GM19351 (cell line): ENCODE results near the gene KCNK5.

ENCODE experiments used
- ATAC-seq: cut with Tn5 transposase; IDR thresholded peaks from one replicate; pipeline ENCODE4 v1.9.1; 2021; ENCODE audit warnings: mild to moderate bottlenecking, moderate library complexity; ENCODE audit not compliant: unreplicated experiment

KCNK5 gene

DNA sequence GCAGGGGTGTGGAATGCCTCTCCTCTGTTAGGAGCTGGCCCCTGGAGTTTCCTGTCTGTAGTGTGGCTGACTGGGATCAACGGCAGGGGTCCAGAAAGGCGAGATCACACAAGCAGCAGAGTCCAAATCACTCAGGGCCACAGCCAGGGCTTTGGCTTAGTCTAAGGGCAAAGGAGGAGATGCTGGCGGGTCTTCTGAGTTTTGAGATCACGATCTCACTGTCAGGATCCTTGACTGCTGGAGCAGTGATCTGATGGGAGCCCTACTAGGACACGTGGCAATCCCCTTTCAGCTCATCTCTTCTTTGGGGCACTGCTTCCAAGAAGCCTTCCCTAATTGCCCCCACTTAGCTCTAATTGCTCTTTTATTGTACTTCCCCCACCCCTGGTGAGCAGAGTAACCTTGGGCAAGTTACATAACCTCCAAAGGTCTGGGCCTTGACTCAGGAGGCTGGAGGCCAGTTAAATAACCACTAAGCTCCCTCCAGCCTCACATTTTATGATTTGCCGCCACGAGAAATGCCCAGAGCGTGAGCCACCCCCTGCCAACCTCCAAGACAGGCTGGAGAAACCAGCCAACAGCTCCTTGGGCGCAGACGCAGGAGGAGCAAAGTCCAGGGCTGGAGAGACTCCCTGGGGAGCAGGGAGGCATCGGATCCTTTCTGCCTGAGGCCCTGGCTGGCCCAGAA lies 12.0 kb downstream of the KCNK5 start:
- no peak for ATAC-seq

DNA sequence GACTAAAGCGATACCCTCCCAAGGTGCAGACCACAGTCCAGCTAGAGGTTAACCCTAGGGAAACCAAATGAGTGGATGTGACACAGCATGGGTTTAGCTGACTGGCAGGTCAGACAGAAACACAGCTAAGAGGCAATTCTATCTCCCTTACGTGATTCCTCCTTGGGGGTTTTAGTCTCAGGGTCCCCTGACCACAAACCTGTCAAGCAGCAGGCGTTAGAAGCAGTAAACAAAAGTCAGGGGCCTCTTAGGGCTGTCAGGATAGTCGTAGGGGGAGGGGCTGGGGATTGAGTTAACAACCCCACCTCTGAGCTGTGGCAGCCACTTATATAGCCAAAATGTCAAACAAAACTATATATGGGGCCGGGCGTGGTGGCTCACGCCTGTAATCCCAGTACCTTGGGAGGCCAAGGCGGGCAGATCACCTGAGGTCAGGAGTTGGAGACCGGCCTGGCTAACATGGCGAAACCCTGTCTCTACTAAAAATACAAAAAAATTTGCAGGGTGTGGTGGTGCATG lies 13.6 kb downstream of the KCNK5 start:
- ATAC-seq = no peak

DNA sequence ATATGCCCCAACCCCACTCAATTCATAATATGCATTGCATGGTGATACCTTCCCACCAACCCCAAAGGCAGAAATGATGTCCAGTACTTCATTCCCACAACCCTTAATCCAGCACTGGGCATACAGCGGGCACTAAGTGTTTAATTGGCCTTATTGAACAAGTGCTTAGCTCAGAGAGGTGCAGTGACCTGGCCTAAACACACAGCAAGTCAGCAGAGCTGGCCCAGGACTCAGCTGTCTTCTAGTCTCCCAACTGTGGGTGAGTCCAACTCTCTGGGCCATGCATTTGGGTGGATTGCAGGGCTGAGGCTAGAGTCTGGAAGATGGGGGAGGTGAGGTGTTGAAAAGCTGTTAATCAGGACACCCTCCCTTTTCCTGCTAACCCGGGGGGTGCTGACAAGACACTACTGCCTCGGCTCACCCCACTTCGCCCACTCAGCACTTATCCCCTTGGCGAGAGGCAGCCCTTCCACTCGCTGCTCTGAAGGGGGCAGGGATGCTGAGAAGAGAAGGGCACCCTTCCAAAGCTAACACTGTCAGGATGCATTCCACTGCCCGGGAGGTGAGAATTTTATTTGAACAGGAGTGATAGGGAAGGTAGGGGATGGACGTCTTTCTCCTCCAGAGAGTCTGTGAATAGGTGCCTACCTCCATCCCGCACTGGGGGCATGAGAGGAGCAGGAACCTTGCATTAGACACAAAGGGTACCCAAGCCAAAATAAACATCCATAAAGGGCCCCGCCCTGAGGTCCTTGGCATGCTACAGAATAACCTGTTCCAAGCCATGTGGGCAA lies 14.2 kb downstream of the KCNK5 start:
- ATAC-seq = no peak

DNA sequence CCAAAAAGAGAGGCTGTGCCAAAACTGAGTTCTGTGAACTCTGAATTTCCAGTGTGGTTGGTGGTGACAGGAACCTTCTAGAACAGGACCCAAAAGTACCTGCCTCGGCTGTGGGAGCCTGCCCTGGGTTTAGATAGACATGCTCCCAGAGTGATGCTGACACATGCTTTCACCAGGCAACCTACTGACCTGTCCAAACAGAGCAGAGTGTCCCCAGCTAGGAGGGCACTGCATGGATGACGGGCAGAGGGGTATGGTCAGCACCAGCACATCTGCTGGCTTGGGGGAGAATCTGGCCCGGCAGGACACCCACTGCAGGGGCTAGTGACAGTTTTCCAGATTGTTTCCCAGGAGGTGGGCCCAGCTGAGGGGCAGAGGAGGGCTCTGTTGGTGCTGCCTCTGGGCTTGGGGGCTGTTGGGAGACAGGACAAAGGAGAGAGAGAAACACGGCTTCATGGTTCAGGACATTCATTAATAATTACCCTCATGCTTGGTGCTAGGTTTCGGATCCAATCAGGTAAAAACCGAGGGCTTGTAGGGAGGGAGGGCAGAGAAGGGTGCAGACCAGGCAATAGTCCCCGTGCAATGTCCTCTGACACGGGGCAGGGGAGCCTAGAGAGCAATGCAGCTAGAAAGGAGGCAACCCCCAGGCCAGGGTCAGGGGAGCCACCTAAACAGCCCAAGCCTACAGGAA lies 15.0 kb downstream of the KCNK5 start:
- no peak for ATAC-seq

DNA sequence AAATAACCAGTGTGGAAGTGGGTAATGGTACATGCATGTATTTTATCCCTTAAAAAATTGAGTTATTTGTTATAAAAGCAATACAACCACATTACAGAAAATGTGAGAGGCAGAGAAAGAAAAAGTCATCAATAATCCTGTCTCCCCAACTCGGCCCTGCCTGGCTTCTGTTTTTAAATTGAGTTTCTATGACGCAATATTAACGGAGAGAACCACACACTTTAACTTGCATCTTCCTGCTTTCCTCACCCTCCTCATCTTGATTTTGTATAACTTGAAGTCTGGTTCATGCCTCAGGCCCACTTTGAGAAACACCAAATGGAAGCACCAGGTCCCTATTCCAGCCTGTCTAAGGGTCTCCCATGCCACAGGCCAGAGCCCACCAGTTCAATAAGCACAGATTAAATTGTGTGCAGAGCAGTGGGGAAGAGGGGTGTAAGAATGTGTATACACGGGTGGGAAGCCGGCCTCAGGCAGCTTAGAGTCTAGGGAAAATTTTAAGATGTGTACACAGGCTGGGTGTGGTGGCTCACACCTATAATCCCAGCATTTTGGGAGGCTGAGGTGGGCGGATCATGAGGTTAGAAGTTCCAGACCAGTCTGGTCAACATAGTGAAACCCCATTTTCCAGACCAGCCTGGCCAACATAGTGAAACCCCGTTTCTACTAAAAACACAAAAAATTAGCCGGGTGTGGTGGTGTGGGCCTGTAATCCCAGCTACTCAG lies 15.9 kb downstream of the KCNK5 start:
- no peak for ATAC-seq

DNA sequence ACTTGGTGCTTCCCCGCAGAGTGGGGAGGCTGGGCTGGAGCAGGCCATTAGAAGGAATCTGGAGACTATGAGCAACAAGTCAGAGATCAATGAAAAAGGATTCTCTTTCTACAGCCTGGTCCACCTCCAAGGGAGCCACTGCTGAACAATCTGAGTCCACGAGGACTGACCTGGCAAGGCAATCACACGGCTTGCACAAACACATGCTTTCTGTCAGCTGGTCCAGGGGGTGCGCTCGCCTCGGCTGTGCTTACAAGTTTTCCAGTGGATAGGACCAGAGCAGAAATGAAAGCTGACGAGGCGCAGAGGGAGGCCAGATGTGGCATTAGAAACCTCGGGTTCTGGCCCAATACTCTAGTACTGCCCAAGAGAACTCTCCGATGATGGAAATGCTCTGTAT lies 18.1 kb downstream of the KCNK5 start:
- no peak for ATAC-seq

DNA sequence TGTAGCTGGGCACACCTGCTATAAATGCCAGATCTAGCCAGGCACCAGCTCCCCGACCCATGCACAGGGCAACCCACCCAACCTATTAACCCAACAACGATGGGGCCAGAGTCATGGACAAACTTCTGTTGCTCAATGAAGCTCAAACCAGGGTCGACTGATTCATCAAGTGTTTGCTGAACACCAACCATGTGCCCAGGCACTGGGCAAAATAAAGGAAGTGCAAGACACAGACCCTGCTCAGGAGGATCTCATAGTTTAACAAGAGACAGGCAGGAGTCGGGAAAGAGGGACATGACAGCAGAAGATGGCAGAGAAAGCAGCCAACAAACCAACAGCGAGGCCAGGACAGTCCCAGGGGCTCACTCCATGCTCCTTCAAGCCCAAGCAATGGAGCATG lies 18.8 kb downstream of the KCNK5 start:
- ATAC-seq = no peak

DNA sequence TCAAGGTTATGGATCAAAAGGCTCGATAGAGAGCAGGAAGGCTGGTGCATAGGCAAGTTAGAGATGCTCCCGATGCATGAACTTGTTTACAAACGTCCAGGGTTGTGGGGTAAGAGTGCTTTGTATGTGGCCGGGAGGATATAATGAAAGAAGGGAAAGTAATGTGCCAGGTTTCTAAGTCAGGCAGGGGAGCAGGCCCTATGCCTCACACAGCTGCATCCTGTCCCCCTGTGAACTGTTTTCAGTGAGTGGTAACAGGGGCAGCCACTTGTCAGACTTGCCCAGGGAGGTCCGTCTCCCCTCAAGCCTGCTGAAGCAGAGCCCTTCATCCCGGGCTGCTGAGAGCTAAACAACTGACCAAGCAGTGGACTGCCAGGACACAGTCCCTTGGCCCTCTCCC lies 19.4 kb downstream of the KCNK5 start:
- ATAC-seq = no peak

DNA sequence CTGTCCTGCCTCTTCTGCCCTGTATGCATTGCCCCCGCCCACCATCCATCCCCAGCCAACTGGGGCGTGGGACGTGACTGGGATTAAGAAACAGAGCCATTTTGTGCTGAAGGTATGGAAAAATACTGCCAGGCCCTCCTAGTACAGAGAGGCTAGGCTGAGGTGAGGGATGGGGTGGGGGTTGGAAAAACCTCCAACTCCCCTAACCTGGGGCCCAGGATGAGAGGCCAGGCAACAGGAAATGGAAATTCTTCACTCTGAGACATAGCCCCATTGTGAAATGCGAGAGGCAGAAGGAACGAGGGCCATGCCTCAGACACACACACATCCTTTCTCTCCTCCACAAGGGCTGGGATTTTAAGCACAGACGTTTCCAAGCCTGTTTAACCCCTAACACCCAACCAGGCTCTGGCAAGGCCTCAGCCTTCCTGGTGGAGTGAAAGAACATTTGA lies 19.9 kb downstream of the KCNK5 start:
- ATAC-seq = no peak

DNA sequence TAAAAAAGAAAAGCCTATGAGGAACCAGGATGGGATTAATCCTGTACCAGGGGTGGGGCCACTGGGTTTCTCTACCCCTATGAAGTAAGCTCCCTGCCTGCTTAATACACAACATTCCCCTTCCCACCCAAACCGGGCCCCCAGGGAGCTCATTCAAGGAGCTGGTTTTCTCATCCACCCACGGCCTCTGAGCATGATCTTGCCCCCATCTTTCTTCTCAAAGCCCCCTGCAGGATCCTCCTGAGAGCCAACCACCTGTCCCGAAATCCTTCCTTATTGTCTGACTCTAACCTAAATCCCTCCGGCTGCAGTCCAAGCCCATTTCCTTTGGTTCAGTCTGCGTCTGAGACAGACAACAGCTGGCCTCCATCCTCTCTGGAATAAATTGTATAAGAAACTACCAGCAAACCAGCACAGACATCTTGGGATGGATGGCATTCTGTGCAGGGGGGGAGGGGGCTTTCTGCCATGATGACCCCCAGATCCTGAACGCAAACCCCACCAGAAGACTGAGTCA lies 21.0 kb downstream of the KCNK5 start:
- no peak for ATAC-seq

DNA sequence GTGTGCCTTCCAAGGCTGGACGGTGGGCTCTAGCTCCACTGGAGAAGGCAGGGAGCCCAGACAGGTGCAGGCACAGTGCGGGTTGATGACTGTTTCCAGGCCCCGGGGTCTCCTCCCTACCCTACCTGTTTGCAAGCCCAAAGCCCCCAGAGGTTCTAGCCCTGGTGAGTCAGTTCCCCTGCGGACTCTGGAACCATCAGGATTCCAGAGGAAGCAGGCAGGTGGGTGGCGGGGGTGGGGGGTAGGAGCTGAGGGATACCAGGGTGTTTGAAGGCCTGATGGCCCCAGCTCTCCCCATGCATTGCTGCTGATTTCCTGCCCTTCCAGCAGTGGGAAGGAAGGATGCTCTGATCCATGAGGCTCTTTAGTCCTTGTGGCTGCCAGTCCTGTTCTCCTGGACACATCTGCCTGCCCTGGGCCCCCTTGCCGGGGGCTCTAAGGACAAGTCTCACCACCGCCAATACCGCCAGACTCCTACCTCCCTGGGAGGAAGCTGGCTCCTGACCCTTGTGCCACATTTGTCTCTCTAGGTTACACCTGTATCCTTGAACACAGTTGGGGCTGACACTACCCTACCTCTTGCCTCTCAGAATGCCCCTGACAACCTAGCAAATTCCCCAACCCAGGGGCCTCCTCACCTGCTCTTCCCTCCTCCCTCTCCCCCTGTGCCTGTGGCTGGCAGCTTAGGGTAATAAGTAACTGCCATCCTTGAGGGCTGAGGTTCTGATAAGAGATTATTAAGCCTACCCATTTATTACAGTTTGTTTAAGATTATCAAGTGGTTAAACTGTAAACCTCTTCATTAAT lies 21.7 kb downstream of the KCNK5 start:
- no peak for ATAC-seq

DNA sequence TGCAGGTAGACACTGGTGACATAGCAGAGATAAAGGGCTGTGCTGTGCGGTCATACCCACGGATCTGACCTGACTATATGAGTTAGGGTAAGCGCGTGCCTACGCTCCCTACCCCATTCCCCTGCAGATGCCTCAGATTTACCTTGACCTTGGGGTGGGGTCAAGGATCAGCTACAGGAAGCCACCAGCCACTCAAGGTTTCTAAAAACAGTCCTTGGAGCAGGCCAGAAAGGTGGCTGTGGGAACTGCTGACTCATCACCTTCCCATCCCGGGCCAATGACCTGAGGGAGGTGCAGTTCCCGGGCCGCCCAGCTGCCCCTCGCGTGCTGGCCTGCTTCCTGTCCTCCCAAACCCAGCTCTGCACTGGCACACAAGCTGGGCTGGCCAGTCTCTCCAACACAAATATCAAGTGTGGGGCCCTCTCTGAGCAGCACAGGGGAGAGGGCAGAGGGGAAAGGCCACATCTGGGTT lies 23.0 kb downstream of the KCNK5 start:
- no peak for ATAC-seq

DNA sequence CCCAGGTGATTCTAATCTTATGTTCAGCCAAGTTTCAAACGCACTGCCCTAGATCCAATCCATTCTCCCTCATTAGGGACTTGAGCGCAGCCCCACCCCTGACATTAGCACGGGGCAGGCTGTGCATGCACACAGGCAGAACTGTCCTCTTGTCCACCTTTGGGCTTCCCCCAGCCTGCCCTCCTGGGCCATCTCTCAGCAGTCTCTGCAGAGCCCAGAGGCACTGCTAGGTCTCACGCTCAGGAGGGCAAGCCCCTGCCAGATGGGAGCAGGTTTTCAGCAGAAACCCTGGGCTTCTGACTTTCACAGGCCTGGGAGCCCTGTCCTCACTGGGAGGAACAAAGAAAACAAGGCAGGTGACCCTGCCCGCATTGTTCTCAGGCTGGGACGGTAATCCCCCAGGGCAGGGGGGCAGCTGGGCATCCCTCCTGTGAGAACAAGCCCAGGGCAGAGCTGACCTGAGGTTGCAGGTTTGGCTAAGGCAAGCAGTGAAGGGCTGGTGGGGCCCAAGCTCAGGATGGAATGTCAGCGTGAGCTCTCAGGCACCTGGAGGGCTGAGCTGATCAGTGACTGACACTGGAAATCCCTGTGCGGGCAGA lies 24.5 kb downstream of the KCNK5 start:
- no peak for ATAC-seq

DNA sequence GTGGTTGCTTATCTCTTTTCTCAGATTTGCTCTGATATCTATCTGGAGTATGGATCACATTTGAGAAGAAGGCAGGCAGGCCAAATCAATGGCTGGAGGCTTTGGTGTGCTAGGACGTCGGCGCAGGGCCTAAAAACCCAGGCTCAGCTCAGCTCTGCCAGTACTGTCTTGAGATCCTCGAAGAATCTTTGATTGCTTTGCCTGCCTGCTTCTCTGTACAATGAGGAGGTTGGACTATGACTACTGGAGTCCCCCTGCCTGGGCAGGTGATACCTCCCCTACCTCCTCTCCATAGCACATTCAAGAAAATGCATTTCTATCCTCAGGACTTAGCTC lies 25.1 kb downstream of the KCNK5 start:
- ATAC-seq = no peak

DNA sequence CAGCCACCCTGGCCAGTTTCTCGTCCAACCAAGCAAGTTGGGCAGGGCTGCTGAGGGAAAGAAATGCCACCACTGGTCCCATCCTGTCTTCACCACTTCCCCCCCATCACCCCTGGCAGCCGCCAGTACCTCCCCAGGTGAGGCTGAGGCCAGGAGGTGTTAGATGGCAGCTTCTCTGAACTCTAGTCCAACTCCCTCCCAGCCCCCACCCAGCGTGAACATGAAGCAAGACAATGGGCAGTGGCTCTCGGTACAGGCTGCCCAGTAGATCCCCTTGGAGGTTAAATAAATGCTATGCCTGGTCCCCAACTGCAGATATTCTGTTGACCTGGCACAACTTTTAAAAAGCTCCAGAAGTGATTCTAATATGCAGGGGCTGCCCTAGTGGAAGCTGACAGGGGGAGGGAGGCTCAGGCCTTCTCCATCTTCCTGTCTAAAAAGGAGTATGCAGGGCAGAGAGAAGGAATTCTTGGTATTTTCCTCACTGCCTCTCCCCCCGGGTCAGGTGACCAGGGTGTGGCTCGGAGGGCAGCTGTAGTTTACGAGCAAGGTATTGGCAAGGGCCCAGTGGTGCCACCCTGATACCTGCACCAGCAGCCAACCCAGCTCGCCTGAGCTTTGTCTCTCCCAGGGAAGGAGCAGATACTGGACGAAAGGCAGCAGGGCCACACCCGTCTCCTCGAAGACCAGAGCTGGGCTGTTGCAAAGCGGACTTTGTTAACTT lies 25.7 kb downstream of the KCNK5 start:
- no peak for ATAC-seq

DNA sequence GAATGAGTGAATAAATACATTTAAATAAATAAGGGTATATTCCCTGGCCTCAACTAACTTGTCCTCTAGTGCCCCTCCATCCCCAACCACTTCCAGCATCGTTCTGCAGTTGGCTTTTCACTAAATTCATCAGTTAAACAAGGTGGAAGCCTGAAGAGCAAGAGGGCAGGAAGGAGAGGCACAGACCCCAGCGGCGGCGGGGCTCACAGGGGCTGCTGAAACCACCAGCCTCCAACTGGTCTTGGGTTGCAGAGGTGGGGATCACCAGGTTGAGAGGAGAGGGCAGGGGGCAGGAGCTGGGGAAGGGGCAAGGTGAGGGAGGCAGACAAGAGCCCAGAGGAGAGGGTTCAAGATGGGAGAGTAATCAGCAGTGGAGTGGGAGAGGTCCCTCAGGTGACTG lies 27.1 kb downstream of the KCNK5 start:
- ATAC-seq = no peak

DNA sequence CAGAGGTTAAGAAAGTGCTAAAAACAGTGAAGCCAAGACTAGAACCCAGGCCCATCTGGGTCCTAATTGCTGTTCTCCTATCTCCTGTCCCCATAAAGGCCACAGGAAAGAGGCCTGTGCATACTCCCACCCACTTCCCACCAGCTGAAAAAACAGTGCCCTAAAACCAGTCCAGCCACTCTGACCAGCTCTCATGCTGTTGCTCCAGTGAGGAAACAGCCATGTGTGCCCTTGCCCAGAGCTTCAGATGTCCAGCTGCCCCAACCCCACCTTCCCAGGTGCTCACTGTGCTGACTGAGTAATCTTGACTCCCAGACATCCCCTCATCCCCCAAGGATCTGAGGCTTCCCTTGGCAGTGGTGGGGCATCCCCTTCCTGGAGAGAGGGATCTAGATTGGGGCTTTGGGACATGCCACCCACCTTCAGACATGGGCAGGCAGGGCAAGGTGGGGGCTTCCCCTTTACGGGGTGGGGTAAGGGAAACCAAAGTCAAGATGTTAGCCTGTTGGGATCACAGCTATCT lies 28.7 kb downstream of the KCNK5 start:
- no peak for ATAC-seq

DNA sequence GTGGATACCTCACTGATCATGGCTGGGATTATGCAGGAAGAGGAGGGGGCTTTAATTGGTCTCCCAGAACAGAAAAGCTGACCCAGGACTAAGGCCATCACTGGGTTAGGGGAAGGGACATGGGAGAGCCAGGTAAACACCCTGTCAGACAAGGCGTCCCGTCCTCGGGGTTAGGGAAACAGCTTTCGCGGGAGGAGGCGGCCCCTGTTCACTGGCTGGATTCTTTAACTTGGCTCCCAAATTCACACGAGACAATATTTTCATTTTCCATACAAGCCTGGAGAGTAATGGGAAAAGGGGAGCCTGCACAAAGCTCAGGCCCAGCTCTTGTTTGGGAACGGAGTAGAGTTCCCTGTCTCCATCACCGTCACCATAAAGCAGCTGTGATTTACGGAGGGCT lies 29.3 kb downstream of the KCNK5 start:
- no peak for ATAC-seq
